GM21367 (cell line): ENCODE data around the gene H2BK1.

ENCODE experiments used
- ATAC-seq: cut with Tn5 transposase; IDR thresholded peaks from one replicate; pipeline ENCODE4 v1.9.1; 2021; ENCODE audit not compliant: unreplicated experiment

Gene H2BK1

GRCh38 chr7:151205730-151206129 lies 4.6 kb downstream of the H2BK1 start:
- no peak for ATAC-seq

GRCh38 chr7:151204383-151205032 lies 5.8 kb downstream of the H2BK1 start:
- no peak for ATAC-seq

GRCh38 chr7:151202836-151203235 lies 7.5 kb downstream of the H2BK1 start:
- ATAC-seq, result no peak

- ATAC-seq, result no peak
Measured at GRCh38 chr7:151201751-151202150, 8.5 kb downstream of the H2BK1 start.

- ATAC-seq, result no peak
Measured at GRCh38 chr7:151201344-151201743, 8.9 kb downstream of the H2BK1 start.

GRCh38 chr7:151198945-151199848 lies 11.1 kb downstream of the H2BK1 start:
- ATAC-seq, result no peak

GRCh38 chr7:151197932-151198331 lies 12.4 kb downstream of the H2BK1 start:
- ATAC-seq, result no peak

GRCh38 chr7:151195616-151196450 lies 14.5 kb downstream of the H2BK1 start:
- ATAC-seq, result no peak

- no peak for ATAC-seq
Measured at GRCh38 chr7:151194188-151194587, 16.1 kb downstream of the H2BK1 start.

- ATAC-seq, result no peak
Measured at GRCh38 chr7:151193203-151193978, 16.9 kb downstream of the H2BK1 start.

- no peak for ATAC-seq
Measured at GRCh38 chr7:151192002-151192539, 18.2 kb downstream of the H2BK1 start.

- ATAC-seq, result no peak
Measured at GRCh38 chr7:151191544-151191943, 18.7 kb downstream of the H2BK1 start.

- ATAC-seq, result no peak
Measured at GRCh38 chr7:151189038-151189437, 21.2 kb downstream of the H2BK1 start.

GRCh38 chr7:151188252-151188542 lies 22.1 kb downstream of the H2BK1 start:
- ATAC-seq, result no peak

- ATAC-seq, result no peak
Measured at GRCh38 chr7:151187409-151188251, 22.7 kb downstream of the H2BK1 start.

GRCh38 chr7:151186640-151187408 lies 23.5 kb downstream of the H2BK1 start, which contains the start of gene ASB10:
Gene ASB10 (minus strand): TSS chr7:151187250. CDS start chr7:151187130, 120 bp downstream.
- no peak for ATAC-seq

GRCh38 chr7:151185762-151186639 lies 24.3 kb downstream of the H2BK1 start:
- no peak for ATAC-seq

GRCh38 chr7:151181011-151181431 lies 29.3 kb downstream of the H2BK1 start:
- no peak for ATAC-seq
